Trophoblast cell (in vitro differentiated cells and primary cell): ENCODE data around the gene THRA.

Experiments
- DNase-seq, 2 donors: peaks; one replicate each; pipeline ENCODE4 v3.0.0-alpha.2; 2016
- H2AFZ ChIP-seq: 2 replicates; pipeline ENCODE4 v1.6.1; 2013; ENCODE audit warnings: low read length, moderate library complexity, mild to moderate bottlenecking; ENCODE audit not compliant: insufficient read depth, poor library complexity
- H2AK5ac ChIP-seq: 2 replicates; pipeline ENCODE4 v1.6.1; 2013; ENCODE audit warnings: mild to moderate bottlenecking, low read length
- H2BK120ac ChIP-seq: 2 replicates; pipeline ENCODE4 v1.6.1; 2013; ENCODE audit warnings: low read length, mild to moderate bottlenecking, moderate library complexity; ENCODE audit not compliant: insufficient read depth, poor library complexity
- H2BK12ac ChIP-seq: 2 replicates; pipeline ENCODE4 v1.6.1; 2013; ENCODE audit warnings: mild to moderate bottlenecking, low read length, moderate library complexity
- H2BK5ac ChIP-seq: 2 replicates; pipeline ENCODE4 v1.6.1; 2013; ENCODE audit warnings: low read length, low read depth, moderate library complexity, mild to moderate bottlenecking; ENCODE audit not compliant: poor library complexity
- H3K14ac ChIP-seq: 2 replicates; pipeline ENCODE4 v1.6.1; 2013; ENCODE audit warnings: mild to moderate bottlenecking, low read length
- H3K18ac ChIP-seq: 2 replicates; pipeline ENCODE4 v1.6.1; 2013; ENCODE audit warnings: mild to moderate bottlenecking, low read length
- H3K23ac ChIP-seq: 2 replicates; pipeline ENCODE4 v1.6.1; 2013; ENCODE audit warnings: low read length
- H3K27ac ChIP-seq: 2 replicates; pipeline ENCODE4 v1.5.1; 2013; ENCODE audit warnings: low read depth, mild to moderate bottlenecking, inconsistent platforms, low read length, moderate library complexity
- H3K27me3 ChIP-seq: 2 replicates; pipeline ENCODE4 v1.6.1; 2013; ENCODE audit warnings: inconsistent platforms, mild to moderate bottlenecking, low read length, moderate library complexity; ENCODE audit not compliant: insufficient read depth
- H3K36me3 ChIP-seq, 2 experiments: 1 replicate in 1 of 2; 2 replicates in 1 of 2; pipeline ENCODE4 v1.6.1; 2013; ENCODE audit warnings: low read length in 2 of 2, mild to moderate bottlenecking in 2 of 2, moderate library complexity in 1 of 2; ENCODE audit not compliant: insufficient read depth in 2 of 2, control insufficient read depth in 1 of 2
- H3K4ac ChIP-seq: 2 replicates; pipeline ENCODE4 v1.6.1; 2013; ENCODE audit warnings: low read depth, mild to moderate bottlenecking, low read length, moderate library complexity
- H3K4me1 ChIP-seq, 2 experiments: 1 replicate in 1 of 2; 2 replicates in 1 of 2; pipeline ENCODE4 v1.6.1; 2013; ENCODE audit warnings: low read length in 2 of 2, mild to moderate bottlenecking in 2 of 2, moderate library complexity in 1 of 2; ENCODE audit not compliant: insufficient read depth in 2 of 2, control insufficient read depth in 1 of 2
- H3K4me2 ChIP-seq: 2 replicates; pipeline ENCODE4 v1.6.1; 2013; ENCODE audit warnings: inconsistent platforms, mild to moderate bottlenecking, low read length, moderate library complexity
- H3K4me3 ChIP-seq: 2 replicates; pipeline ENCODE4 v1.5.1; 2013; ENCODE audit warnings: mild to moderate bottlenecking, low read depth, low read length, inconsistent platforms
- H3K79me1 ChIP-seq: one replicate; pipeline ENCODE4 v1.6.1; 2013; ENCODE audit warnings: low read length
- H3K79me2 ChIP-seq: 2 replicates; pipeline ENCODE4 v1.6.1; 2013; ENCODE audit warnings: low read length, mild to moderate bottlenecking; ENCODE audit not compliant: control insufficient read depth, insufficient read depth, poor library complexity
- H3K9ac ChIP-seq: 2 replicates; pipeline ENCODE4 v1.6.1; 2013; ENCODE audit warnings: mild to moderate bottlenecking, low read length
- H3K9me3 ChIP-seq: 2 replicates; pipeline ENCODE4 v1.6.1; 2013; ENCODE audit warnings: low read depth, mild to moderate bottlenecking, control low read depth, inconsistent platforms, low read length; ENCODE audit not compliant: insufficient read depth
- H4K12ac ChIP-seq: 2 replicates; pipeline ENCODE4 v1.6.1; 2013; ENCODE audit warnings: low read depth, mild to moderate bottlenecking, low read length, moderate library complexity
- H4K8ac ChIP-seq: 2 replicates; pipeline ENCODE4 v1.6.1; 2013; ENCODE audit warnings: low read depth, mild to moderate bottlenecking, low read length, moderate library complexity
- H4K91ac ChIP-seq: one replicate; pipeline ENCODE4 v1.6.1; 2013; ENCODE audit warnings: low read depth, mild to moderate bottlenecking, low read length, moderate library complexity
- WGBS: extraction: QIAGEN DNeasy Blood & Tissue Kit; methylation state at CpG from one replicate; pipeline ENCODE4 v1.1.7; 2013; ENCODE audit warnings: missing lambda C conversion rate; ENCODE audit not compliant: insufficient read length, insufficient coverage; ENCODE audit errors: extremely low coverage; 5-methylcytosine and 5-hydroxymethylcytosine counted together

THRA gene

DNA sequence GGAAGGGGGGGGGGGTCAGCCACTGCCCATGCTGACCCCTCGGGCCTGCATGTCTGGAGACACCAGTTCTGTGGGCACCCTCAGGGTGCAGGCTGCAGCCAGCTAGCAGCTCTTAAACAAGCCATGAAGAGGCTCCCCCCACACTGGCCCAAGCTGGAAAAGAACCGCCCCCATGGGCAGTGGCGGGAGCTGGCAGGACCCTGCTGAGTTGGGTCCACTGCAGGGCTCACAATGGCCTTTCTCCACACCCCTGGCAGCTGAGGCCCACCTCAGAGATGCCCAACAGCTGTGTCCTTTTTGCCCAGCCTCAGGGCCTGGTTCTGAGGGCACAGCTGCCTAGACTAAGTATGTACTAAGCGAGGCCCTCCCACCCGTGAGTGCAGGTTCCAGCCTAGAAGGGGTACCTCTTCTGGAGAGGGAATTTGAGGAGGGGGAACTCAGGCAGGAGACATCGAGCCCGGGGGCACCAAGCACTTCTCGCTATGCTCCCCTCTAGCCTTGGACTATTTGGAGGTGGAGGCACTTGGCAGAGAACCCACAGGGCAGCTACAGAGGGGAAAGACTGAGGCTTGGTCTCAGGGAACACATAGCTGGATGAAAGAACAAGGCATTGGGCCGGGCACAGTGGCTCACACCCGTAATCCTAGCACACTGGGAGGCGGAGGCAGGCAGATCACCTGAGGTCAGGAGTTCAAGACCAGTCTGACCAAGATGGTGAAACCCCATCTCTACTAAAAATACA, 3.2 kb downstream of the THRA start:
- Histone ChIP-seq H3K36me3 (no peaks in the 10 kb centered on the region), H4K91ac (no peak overlapping the region), H2AK5ac (no peak overlapping the region), H2BK12ac (no peak overlapping the region), H3K79me1 (peaks cover 8% of the 10 kb centered on the region), H3K23ac (no peak overlapping the region), H3K9me3 (no peaks in the 10 kb centered on the region), H3K79me2 (no peaks in the 10 kb centered on the region), H3K14ac (no peak overlapping the region), H3K4ac (no peak overlapping the region), H3K9ac (no peak overlapping the region), H3K18ac (no peak overlapping the region), H3K27me3 (no peaks in the 10 kb centered on the region), H2AFZ (no peak overlapping the region), H3K4me2 (no peak overlapping the region), H2BK5ac (no peak overlapping the region), H3K4me3 (no peak overlapping the region), H4K8ac (no peak overlapping the region), H4K12ac (no peak overlapping the region), H2BK120ac (no peak overlapping the region), H3K27ac (no peak overlapping the region), H3K4me1 (peaks cover 2 to 23% of the 10 kb centered on the region in 2 experiments)
- no CpG with 5 or more reads among the region's 11 CpGs for WGBS
- DNase-seq: no peak

DNA sequence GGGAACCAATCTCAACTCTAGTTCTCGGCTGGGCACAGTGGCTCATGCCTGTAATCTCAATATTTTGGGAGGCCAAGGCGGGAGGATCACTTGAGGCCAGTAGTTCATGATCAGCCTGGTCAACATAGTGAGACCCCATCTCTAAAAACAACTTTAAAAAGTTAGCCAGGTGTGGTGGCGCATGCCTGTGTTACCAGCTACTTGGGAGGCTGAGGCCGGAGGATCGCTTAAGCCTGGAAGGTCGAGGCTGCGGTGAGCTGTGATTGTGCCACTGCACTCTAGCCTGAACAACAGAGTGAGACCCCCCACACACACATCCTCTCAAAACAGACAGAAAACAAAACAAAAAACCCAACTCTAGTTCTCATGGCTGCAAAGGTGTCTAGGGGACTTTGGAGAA, 4.9 kb downstream of the THRA start:
- Histone ChIP-seq H3K9me3 (no peaks in the 10 kb centered on the region), H2BK120ac (no peak overlapping the region), H4K8ac (no peak overlapping the region), H2AFZ (no peak overlapping the region), H4K12ac (no peak overlapping the region), H3K23ac (no peak overlapping the region), H3K4me1 (peaks cover 2 to 23% of the 10 kb centered on the region in 2 experiments), H3K9ac (no peak overlapping the region), H4K91ac (no peak overlapping the region), H3K4me3 (no peak overlapping the region), H3K79me1 (peaks cover 8% of the 10 kb centered on the region), H3K79me2 (no peaks in the 10 kb centered on the region), H3K4ac (no peak overlapping the region), H3K27me3 (no peaks in the 10 kb centered on the region), H2BK5ac (no peak overlapping the region), H2BK12ac (no peak overlapping the region), H3K4me2 (no peak overlapping the region), H3K18ac (no peak overlapping the region), H3K27ac (no peak overlapping the region), H2AK5ac (no peak overlapping the region), H3K36me3 (no peaks in the 10 kb centered on the region), H3K14ac (no peak overlapping the region)
- DNase-seq: no peak
- no CpG with 5 or more reads among the region's 7 CpGs for WGBS

DNA sequence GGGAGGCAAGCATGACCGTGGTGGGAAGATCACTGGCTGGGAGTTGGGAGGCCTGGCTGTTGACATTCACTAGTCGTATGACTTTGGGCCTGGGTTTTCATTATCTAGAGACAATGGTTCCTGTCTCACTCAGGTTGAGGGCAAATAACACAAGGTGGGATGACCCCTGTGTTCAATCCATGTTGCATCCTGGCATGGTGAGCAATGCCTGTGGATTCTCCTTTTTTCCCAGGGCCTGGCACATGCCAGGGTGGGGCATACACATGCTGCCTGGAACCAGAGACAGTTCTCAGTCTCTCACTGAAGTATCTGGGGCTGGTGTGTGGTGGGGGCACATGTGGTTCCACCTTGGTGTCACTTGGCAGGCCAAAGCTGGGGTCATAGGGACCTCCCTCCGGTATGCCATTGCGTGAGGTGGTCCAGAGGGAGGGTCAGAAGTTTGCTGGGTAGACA, 5.4 kb downstream of the THRA start:
- H2AK5ac ChIP-seq: no peak overlapping the region
- no peak overlapping the region for H3K23ac ChIP-seq
- no peak overlapping the region for H3K4me3 ChIP-seq
- DNase-seq: no peak
- no peaks in the 10 kb centered on the region for H3K36me3 ChIP-seq
- no peak overlapping the region for H2BK120ac ChIP-seq
- no peak overlapping the region for H2BK5ac ChIP-seq
- no CpG with 5 or more reads among the region's 4 CpGs for WGBS
- no peaks in the 10 kb centered on the region for H3K9me3 ChIP-seq
- no peak overlapping the region for H3K4ac ChIP-seq
- no peak overlapping the region for H4K8ac ChIP-seq
- no peak overlapping the region for H2BK12ac ChIP-seq
- H3K4me2 ChIP-seq: no peak overlapping the region
- no peaks in the 10 kb centered on the region for H3K27me3 ChIP-seq
- no peak overlapping the region for H3K27ac ChIP-seq
- H2AFZ ChIP-seq: no peak overlapping the region
- no peak overlapping the region for H3K14ac ChIP-seq
- H4K12ac ChIP-seq: no peak overlapping the region
- no peaks in the 10 kb centered on the region for H3K79me2 ChIP-seq
- H4K91ac ChIP-seq: no peak overlapping the region
- H3K9ac ChIP-seq: no peak overlapping the region
- peaks cover 4% of the 10 kb centered on the region for H3K79me1 ChIP-seq
- H3K4me1 ChIP-seq: peaks cover 2 to 23% of the 10 kb centered on the region in 2 experiments
- no peak overlapping the region for H3K18ac ChIP-seq

DNA sequence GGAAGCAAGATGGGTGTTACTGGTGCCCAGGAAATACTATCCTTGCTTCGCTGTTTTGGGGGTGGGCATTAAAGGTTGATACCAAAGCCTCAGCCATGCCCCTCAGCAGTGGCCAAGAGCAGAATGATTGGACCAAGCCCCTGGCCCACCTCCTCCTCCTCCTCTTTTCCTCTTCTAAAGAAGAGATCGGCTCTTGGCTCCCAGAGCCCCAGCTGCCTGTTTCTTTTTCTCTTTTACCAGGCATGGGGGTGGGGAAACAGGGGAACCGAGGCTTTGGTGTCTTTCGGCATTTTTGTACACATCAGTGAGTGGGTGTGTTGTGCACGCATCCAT, 5.8 kb downstream of the THRA start:
- peak overlapping the region; percentile 37 for H2AFZ ChIP-seq
- H3K14ac ChIP-seq: no peak overlapping the region
- DNase-seq: no peak
- no peak overlapping the region for H2BK5ac ChIP-seq
- no peaks in the 10 kb centered on the region for H3K36me3 ChIP-seq
- no peak overlapping the region for H4K8ac ChIP-seq
- H3K4ac ChIP-seq: no peak overlapping the region
- no peak overlapping the region for H3K4me2 ChIP-seq
- H3K4me3 ChIP-seq: peak overlapping the region; percentile 1
- H4K91ac ChIP-seq: no peak overlapping the region
- H4K12ac ChIP-seq: no peak overlapping the region
- no peaks in the 10 kb centered on the region for H3K79me1 ChIP-seq
- no CpG with 5 or more reads among the region's 5 CpGs for WGBS
- peaks cover 2 to 21% of the 10 kb centered on the region in 2 experiments for H3K4me1 ChIP-seq
- H3K9ac ChIP-seq: no peak overlapping the region
- no peak overlapping the region for H2AK5ac ChIP-seq
- no peak overlapping the region for H3K18ac ChIP-seq
- H3K23ac ChIP-seq: no peak overlapping the region
- no peak overlapping the region for H2BK12ac ChIP-seq
- H3K9me3 ChIP-seq: no peaks in the 10 kb centered on the region
- H3K79me2 ChIP-seq: no peaks in the 10 kb centered on the region
- no peak overlapping the region for H2BK120ac ChIP-seq
- no peaks in the 10 kb centered on the region for H3K27me3 ChIP-seq
- no peak overlapping the region for H3K27ac ChIP-seq
